HG02970 (cell line): ENCODE data around the gene GRID1.
"Not testable (repeated sequence)": the region's sequence is repeated elsewhere in the genome, so short reads cannot be mapped to it uniquely, and the experiment has no call there.

Source experiments
- ATAC-seq: cut with Tn5 transposase; IDR thresholded peaks from one replicate; pipeline ENCODE4 v1.9.1; 2021; ENCODE audit warnings: mild to moderate bottlenecking, moderate library complexity, moderate number of reproducible peaks; ENCODE audit not compliant: unreplicated experiment, low FRiP score

Gene GRID1

GRCh38 chr10:86102451-86102850 is 264.1 kb downstream of the GRID1 start:
- ATAC-seq, result no peak

GRCh38 chr10:86102031-86102430 is 264.6 kb downstream of the GRID1 start:
- ATAC-seq, result no peak

- no peak for ATAC-seq
Observed at GRCh38 chr10:86100581-86101061, 266.0 kb downstream of the GRID1 start.

GRCh38 chr10:86099542-86100334 is 266.9 kb downstream of the GRID1 start:
- ATAC-seq, result no peak

- no peak for ATAC-seq
Observed at GRCh38 chr10:86098187-86098881, 268.3 kb downstream of the GRID1 start.

- not testable (repeated sequence) for ATAC-seq
Observed at GRCh38 chr10:86095061-86095460, 271.5 kb downstream of the GRID1 start.

GRCh38 chr10:86092311-86092710 is 274.3 kb downstream of the GRID1 start:
- ATAC-seq, result not testable (repeated sequence)

GRCh38 chr10:86091216-86091615 is 275.4 kb downstream of the GRID1 start:
- no peak for ATAC-seq

- ATAC-seq, result no peak
Observed at GRCh38 chr10:86090807-86091206, 275.8 kb downstream of the GRID1 start.

- no peak for ATAC-seq
Observed at GRCh38 chr10:86087716-86088115, 278.9 kb downstream of the GRID1 start.

GRCh38 chr10:86086418-86086817 is 280.2 kb downstream of the GRID1 start:
- no peak for ATAC-seq

GRCh38 chr10:86085686-86086085 is 280.9 kb downstream of the GRID1 start:
- no peak for ATAC-seq

- ATAC-seq, result no peak
Observed at GRCh38 chr10:86085136-86085535, 281.5 kb downstream of the GRID1 start.

GRCh38 chr10:86084585-86084984 is 282.0 kb downstream of the GRID1 start:
- ATAC-seq, result no peak

- no peak for ATAC-seq
Observed at GRCh38 chr10:86083664-86084175, 282.9 kb downstream of the GRID1 start.

GRCh38 chr10:86083206-86083605 is 283.4 kb downstream of the GRID1 start:
- ATAC-seq, result no peak

- ATAC-seq, result no peak
Observed at GRCh38 chr10:86082556-86082955, 284.0 kb downstream of the GRID1 start.

- no peak for ATAC-seq
Observed at GRCh38 chr10:86079088-86079487, 287.5 kb downstream of the GRID1 start.

- no peak for ATAC-seq
Observed at GRCh38 chr10:86078639-86079035, 288.0 kb downstream of the GRID1 start.

GRCh38 chr10:86077871-86078638 is 288.5 kb downstream of the GRID1 start:
- ATAC-seq, result no peak

- no peak for ATAC-seq
Observed at GRCh38 chr10:86077271-86077670, 289.3 kb downstream of the GRID1 start.
